Nucleus accumbens (tissue), 56 donors: ENCODE results near the gene CARHSP1.
A peak's percentile ranks its signal among the peaks of the same experiment; 100 is the strongest.
"Not testable (repeated sequence)": the region's sequence is repeated elsewhere in the genome, so short reads cannot be mapped to it uniquely, and the experiment has no call there.

Experiments used
- DNase-seq, 56 donors: peaks; one replicate each; lab custom pipeline; 2025; lab: John Stamatoyannopoulos, UW

Gene CARHSP1

DNA sequence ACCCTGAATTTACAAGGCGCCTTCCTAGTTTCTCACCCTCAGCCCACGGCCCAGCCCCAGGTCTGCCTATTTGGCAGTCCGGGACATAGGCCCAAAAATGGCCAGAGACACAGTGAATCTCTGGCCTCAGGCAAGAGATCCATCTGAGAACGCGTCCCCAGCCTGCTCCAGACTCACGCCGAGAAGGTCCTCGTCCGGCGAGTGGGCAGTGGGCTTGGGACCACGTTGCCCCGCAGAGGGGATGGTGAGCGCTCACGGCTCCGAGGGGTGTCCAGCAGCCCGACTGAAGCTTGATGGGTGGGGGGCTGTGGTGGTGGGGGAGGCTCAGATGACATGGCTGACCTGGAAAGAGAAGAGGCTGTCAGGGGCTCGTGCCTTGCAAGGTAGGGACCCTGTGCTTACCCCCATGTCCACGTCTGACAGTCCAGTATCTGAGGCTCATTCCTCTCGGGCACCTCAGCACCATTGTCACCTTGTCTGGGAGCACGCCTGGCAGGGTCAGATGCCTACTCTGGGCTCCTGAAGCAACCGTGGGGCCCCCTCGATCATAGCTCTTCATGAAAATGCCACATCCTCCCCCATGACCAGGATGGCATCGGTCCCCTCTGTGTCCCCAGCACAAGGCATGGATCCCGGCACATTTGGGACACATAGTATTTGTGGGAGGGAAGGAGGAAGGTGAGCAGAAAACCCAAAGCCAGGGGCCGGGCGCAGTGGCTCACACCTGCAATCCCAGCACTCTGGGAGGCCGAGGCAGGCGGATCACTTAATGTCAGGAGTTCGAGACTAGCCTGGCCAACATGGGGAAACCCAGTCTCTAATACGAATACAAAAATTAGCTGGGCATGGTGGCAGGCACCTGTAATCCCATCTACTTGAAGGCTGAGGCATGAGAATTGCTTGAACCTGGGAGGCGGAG is 9.6 kb downstream of the CARHSP1 start:
- DNase-seq = no peak

DNA sequence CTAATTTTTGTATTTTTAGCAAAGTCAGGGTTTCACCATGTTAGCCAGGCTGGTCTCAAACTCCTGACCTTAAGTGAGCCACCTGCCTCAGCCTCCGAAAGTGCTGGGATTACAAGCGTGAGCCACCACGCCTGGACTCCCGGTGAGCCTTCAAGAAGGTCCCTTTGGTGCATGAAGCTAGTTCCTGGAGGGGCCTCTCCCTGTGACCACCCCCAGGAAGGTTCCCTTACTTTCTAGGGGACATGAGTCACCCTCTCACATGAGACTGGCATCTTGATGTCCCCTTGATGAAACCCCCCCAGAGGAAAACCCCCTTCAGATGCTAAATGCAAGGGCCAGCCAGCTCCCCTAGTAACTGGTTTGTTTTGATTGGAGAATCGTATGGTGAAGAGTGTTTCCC is 12.8 kb downstream of the CARHSP1 start:
- no peak for DNase-seq

DNA sequence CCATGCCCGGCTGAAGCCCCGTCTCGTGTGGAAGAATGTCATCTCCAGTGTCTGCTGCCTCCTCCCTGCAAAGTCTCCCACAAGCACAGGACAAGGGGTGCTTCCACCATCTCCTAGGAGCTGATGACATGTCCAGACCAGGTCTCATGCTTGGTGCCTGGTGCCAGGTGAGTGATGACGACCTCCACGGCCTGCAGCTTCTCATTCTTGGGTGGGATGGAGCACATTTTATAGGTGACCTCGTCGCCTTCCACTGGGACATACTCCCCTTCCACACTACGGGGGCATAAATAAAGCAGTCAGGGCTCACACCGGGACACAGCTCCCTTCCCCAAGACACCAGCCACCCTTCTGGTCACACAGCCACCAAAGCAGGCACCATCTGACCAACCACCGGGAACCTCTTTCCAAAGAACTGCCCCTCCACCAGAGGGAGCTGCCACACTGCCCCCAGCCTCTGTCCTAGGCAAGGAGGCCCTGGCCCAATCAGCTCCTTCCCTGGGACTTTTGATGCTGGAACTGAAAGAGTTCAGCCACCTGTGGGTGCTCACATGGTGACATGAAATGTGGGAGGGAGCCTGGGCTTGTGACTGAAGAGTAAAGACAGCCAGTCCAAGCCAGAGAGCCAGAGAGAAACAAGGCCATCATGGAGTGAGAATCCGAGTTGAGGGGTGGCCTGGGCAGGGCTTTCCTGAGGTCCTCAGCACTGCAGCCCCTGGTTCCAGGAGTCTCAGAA is 13.6 kb downstream of the CARHSP1 start:
- no peak for DNase-seq

DNA sequence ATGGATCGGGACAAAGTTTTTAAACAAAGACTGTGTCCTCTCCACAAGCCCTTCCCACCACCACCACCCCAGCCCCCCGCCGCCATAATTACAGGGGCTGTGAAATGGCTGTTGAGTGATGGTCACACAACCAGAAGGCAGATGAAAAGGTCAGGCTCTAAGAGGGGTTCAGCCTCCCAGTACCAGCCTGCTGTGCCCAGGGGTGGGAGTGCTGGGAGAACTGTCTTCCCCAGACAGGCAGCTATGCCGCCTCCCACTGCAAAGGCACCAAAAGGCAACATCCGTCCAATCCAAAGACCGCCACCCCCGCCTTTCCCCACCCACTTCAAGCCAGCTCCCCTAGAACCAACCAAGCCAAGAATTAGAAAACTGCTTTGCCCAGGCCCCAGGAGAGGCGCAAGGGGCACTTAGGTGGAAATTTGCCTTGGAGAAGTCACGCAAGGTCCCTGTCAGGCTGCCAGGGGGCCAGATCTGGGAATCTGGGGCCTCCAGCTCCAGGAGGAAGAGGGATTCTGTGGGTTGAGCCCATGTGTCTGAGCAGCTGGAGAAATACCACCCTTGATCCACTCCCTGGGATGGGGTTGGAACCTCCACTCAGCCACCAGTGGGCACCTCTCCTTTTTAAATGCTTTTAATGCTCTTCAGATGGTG is 14.4 kb downstream of the CARHSP1 start:
- no peak for DNase-seq

DNA sequence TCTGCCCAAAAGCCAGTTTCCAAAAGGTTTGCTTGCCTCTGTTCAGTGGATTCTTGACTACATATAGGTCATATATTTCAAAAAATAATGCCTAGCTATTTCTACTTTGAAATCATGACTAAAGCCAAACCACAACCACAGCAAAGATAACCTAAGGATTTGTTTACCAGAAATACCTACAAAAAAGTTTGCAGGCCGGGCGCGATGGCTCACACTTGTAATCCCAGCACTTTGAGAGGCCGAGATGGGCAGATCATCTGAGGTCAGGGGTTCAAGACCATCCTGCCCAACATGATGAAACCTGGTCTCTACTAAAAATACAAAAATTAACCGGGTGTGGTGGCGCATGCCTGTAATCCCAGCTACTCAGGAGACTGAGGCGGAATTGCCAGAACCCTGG is 15.2 kb downstream of the CARHSP1 start:
- DNase-seq = no peak

DNA sequence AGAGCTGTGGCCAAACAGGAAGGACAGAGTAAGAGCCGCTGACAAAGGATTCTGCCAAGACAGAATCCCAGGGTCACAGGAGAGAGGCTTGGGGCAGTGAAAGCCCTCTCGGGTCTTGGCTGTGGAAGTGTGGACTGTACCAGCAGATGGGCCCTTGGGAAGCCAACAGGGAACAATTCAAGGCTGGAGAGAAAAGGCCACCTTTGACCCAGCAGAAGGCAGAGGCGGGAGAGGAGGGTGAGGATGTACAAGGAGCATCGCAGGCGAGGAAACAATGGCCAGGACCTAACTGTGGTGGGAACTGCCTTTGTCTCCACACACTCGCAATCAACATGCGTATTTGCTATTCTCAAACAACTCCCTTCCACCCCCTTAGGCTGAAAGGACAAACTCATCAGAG is 15.7 kb downstream of the CARHSP1 start:
- DNase-seq = no peak

DNA sequence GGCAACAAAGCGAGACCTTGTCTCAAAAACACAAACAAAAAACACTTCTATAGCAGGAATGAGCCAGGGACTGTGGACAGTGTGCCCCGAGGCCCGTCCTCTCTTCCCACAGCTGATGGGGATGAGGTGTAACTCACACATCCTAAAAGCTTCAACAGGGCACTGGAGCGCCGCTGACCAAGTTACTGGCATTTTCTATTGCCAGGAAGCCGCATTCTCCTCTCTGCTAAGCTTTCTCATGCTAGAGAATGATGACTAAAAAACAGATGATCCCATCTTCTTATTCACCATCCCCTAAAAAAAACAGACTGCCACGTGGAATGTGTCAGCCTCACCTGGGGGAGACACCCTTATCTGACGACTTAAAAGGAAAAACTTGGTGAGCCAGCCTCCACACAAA is 16.3 kb downstream of the CARHSP1 start:
- DNase-seq = peak in 12 of 56 donors; percentile 14 to 62 (median 40)

DNA sequence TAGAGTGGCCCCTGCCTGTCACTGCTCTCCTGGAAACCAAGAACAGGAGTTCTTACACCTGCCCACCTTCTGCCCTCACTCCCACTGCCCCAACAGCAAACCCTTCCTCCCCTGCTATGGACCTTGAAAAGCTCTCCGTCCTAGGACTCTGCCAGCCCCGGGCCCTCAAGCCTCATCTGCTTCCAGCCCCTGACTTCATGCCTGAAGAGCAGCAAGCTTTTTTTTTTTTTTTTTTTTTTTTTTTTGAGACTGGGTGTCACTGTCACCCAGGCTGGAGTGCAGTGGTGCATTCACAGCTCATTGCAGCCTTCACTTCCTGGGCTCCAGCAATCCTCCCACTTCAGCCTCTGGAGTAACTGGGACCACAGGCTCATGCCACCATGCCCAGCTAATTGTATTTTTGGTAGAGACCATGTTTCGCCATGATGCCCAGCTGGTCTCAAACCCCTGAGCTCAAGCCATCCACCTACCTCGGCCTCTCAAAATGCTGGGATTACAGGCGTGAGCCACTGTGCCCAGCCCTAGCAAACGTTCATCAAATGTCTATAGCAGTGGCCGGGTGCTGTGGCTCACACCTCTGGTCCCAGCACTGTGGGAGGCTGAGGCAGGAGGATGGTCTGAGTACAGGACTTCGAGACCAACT is 16.9 kb downstream of the CARHSP1 start:
- no peak for DNase-seq

DNA sequence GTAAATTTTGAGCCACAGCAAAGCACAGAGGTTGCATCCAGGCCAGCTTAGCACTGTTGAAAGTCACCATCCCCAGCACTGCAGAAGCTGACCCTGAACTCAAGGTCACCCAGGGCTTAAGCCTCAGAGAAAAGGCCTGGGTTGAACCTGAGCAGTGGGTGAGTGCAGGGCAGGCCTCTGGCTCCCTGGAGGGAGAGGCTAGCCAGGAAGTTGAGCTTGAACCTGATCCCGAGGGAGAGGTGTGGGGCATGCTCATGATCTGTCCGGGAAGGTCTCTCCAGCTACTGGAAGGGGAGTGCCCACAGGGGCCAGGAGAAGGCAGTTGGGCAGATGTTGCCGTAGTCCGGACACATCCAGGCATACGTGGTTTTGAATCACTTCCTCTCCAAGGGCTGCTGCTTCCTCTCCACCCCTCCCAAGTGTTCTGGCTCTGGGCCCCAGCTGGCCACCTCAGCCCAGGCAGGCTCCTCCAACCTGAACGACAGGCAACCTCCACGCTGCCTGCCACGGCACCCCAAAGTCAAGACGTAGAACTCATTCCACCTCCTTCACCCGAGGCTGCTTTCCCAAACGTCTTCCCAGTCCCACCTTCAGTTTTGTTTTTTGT is 18.4 kb downstream of the CARHSP1 start:
- DNase-seq = no peak

DNA sequence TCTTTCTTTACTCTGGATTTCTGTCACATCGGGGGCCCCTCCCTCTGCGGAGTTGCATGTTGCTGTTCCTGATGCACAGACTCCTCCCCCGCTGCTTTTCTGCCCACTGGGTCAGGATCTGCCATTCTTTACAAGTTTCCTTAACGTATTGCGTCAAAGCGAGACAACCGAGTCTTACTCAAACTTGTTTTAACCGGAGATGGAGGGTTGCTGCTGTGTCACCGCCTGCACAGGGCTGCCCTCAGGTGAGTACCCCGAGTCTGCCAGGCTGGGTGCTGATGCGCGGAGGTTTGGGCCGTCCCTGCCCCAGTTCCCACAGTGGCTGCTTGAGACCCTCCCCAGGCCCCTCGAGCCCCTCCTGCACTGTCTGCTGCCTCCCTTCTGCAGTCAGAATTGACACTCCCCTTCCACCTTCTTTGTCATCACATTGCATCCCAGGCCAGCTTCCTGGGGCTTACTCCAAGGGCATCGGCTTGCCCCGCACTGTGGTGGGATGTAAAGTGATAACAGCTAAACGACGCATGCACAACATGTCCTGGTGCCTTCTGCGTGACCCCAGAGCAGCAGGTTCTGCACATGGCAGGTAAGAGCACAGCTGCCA is 19.3 kb downstream of the CARHSP1 start:
- peak in 21 of 56 donors; percentile 19 to 72 (median 48) for DNase-seq

DNA sequence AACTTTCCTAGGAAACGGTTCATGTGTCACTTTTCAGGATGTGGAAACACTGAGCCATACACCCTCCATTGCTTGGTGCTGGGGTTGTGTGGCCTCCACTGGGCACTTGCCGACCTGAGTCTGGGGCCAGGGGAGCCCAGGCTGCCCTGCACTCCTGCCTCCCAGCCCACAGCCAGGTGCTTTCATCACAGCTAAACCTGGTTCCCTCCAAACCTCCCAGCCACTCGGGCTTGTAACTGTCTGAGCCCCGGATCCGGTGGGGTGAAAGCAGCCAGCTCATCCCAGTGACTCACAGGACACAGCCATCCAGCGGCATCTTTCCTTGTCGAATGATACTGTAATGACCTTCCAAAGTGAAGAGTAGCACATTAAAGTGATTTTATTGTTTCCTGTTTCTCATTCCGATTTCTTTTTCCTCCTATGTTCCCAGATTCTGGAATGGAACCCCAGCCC is 19.8 kb downstream of the CARHSP1 start:
- DNase-seq = peak in 5 of 56 donors; percentile 46 to 59 (median 52)

DNA sequence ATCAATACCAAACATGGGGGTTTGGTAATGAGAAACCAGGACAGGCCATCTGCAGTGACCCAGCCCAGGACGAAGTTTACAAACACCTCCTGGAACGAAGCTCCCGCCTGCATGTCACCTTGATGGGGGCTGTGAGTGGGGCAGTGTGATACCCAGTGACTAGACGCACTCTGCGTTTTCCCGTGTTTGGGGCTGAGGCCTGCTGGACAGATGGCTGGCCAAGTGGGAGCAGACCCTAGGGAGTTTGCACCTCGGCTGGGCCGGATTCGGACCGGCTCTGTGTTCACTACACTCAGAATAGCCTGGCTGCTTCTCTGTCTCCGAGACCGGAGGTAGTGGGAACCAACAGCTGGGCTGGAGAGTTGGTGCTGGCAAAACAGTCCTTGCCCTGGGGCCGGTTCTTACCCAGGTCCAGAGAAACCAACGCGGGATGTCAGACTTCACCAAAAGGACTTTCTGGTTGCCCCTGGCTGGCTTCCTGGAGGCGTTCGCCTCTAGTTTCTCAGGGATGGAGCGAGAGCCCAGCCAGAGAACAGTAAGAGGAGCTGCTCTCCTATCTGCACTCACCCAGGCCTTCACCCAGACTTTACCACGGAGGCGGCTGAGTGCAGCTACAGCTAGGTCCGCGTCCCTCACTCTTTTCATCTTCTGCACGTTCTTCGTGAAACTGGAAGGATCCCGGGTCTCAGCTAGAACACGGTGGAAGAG is 20.4 kb downstream of the CARHSP1 start:
- no peak for DNase-seq

DNA sequence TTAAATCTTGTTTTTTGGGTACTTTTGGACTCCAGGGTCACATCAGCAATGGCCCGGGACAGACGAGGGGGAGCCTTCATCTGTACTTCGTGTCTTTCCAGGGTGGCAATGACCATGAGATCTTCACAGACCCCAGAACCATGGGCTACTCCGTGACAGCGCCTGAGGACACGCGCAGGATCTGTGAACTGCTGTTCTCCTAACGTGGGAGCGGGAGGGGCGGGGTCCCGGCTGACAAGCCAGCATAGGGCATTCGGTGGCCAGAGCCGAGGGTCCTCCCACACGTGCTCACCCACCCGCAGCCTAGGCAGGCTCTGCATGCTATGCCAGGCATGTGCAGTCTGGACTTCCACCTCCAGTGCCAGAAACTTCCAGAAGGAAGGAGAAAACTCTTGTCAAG is 21.2 kb downstream of the CARHSP1 start:
- DNase-seq = peak in 1 of 56 donors; percentile 28

DNA sequence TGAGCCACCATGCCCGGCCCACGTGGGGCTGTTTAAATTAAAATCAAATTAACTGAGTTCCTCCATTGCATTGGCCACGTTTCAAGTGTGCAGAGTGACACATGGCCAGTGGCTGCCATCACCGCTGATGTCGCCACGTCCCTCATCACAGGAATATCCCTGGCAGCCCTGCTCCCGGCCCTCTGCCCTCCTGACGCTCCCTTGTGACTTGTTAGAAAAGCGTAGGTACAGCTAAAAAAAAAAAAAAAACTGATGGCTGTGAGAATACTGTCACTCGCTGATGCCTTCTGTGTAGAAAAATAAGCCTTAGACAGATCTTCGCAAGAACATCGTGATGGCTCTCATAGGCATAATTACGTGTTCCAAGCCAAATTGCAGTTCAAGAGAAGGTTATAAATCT is 21.7 kb downstream of the CARHSP1 start:
- DNase-seq = peak in 11 of 56 donors; percentile 12 to 60 (median 37)

DNA sequence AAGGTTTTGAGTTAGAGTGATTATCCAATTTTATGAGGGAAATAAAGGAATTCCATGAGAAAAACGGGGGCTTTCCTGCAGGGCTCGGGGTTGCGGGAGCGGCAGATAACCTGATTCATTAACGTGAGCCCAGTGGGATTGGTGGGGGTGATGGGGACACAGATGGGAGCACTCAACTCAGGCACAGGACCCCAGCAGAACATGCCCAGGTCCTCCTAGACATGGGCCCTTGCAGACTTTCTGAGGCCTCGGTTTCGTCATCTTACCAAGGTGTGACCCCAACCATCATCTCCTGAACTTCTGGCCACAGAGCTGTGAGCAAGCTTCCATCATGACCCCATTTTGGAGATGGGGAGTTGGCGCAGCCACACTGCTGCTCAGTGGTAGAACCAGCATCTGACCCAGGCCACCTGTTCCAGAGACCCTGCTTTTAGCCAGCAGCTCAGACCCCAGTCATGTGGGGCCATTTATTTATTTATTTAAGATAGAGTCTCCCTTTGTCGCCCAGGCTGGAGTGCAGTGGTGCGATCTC is 22.3 kb downstream of the CARHSP1 start:
- no peak for DNase-seq

DNA sequence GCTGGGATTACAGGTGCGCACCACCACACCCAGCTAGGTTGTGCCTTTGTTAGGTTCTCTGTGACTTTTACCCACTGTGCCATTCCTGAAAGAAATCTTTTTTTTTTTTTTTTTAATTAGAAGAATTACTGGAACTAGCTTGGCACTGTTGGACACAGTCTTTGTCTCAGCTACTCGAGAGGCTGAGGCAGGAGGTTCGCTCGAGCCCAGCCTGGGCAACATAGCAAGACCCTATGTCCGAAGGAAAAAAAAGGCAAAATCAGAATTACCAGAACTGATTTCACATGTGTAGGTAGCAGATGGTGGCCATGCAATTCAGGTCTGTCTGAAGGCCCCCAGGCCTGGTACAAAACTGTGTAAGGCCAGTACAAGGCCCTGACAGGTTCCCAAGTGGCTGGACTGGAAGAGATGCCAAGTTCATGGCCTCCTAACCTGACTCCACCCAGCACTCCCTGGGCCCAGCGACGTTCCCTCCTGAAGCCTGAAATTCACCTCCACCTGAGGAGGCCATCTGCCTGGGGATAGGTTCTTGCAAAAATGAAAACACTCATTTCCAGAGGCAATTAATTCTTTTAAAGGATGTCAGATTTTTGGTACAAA is 23.0 kb downstream of the CARHSP1 start:
- no peak for DNase-seq

DNA sequence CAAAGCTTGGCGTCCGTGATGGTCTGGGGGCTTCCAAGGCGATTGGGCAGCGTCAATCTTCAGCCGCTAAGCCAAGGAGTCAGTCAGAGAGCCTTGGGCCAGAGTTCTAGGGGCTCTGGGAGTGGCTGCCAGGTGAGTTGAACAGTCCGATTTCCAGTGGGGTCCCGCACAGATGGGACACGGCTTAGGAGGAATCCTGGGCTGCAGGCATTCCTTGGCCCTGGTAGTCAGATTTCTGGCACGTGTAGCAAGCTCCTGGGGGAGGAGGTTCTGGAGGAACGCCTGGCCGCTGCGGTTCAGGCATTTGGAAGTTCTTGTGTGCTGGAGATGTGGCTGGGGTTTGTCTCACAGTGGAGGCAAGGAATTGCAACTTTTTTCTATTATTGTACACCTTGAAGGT is 25.5 kb downstream of the CARHSP1 start:
- DNase-seq = not testable (repeated sequence)

DNA sequence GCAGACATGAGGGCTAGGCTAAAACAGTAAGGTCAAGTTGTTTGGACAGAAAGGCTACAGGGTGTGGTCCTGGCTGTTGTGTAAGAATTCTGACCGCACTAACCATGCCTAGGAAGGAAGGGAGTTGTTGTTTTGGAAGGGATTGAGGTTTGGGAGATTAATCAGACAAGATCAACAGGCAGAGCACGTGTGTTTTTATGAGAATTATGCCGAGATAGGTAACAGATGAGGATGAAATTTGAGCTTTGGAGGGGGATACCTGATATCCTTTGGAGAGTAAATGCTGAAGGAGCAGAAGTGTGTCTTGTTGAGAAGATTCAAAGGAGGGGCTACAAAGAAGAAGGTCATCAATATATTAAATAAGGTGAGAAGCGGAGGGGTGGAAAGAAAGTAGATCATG is 26.8 kb downstream of the CARHSP1 start:
- DNase-seq = not testable (repeated sequence)
